Stimulated activated memory B cell treated with anti-CD40 and anti-IgM and Interleukin-4, amounts not matched to agents 10 μg/mL and 1 μg/mL and 100 μg/mL, for 72 hours (primary cell): ENCODE measurements around the gene CUTA.

Experiments used
- ATAC-seq: fragments of 150-1000 bp; cut with Tn5 transposase; 2 replicates; pipeline ENCODE4 v1.10.0; 2021
- H3K27ac Mint-ChIP-seq: one replicate; pipeline ENCODE4 v1.8.0; 2022; ENCODE audit warnings: mild to moderate bottlenecking, mixed read lengths
- H3K27me3 Mint-ChIP-seq: one replicate; pipeline ENCODE4 v1.8.0; 2022; ENCODE audit warnings: mixed read lengths
- H3K36me3 Mint-ChIP-seq: one replicate; pipeline ENCODE4 v1.8.0; 2022; ENCODE audit warnings: mixed read lengths
- H3K4me1 Mint-ChIP-seq: one replicate; pipeline ENCODE4 v1.8.0; 2022; ENCODE audit warnings: mixed read lengths
- H3K4me3 Mint-ChIP-seq: one replicate; pipeline ENCODE4 v1.8.0; 2022; ENCODE audit warnings: mild to moderate bottlenecking, moderate library complexity, mixed read lengths
- H3K9me3 Mint-ChIP-seq: one replicate; pipeline ENCODE4 v1.8.0; 2022; ENCODE audit warnings: mixed read lengths

CUTA gene

GRCh38 chr6:33419580-33420490, 1.9 kb upstream of the CUTA start, which contains the start of gene SYNGAP1:
Gene SYNGAP1, plus strand, starts transcription at chr6:33420065. Its CDS starts 200 bp downstream, at chr6:33420265.
- Mint-ChIP-seq H3K36me3 (peaks cover 12% of the 10 kb centered on the region), H3K27ac (peak within 1 kb of the TSS; percentile 98), H3K27me3 (no peaks in the 10 kb centered on the region), H3K9me3 (no peaks in the 10 kb centered on the region), H3K4me3 (peak within 1 kb of the TSS; percentile 1), H3K4me1 (peaks cover 52% of the 10 kb centered on the region)
- ATAC-seq: no peak

GRCh38 chr6:33418690-33419291, 884 bp upstream of the CUTA start:
- Mint-ChIP-seq H3K27me3 (no peaks in the 10 kb centered on the region), H3K36me3 (peaks cover 23% of the 10 kb centered on the region), H3K27ac (peak overlapping the region; percentile 98), H3K4me3 (peak overlapping the region; percentile 98), H3K4me1 (peaks cover 52% of the 10 kb centered on the region), H3K9me3 (no peaks in the 10 kb centered on the region)
- ATAC-seq: no peak

- H3K36me3 Mint-ChIP-seq: peaks cover 34% of the 10 kb centered on the region
- peaks cover 66% of the 10 kb centered on the region for H3K4me1 Mint-ChIP-seq
- peak overlapping the region; percentile 98 for H3K4me3 Mint-ChIP-seq
- no peaks in the 10 kb centered on the region for H3K27me3 Mint-ChIP-seq
- peak overlapping the region; percentile 98 for H3K27ac Mint-ChIP-seq
- no peaks in the 10 kb centered on the region for H3K9me3 Mint-ChIP-seq
- ATAC-seq: no peak
Measured at GRCh38 chr6:33417128-33417902, 592 bp downstream of the CUTA start.

GRCh38 chr6:33416386-33417127, 1.4 kb downstream of the CUTA start:
- Mint-ChIP-seq H3K4me3 (peak overlapping the region; percentile 98), H3K27me3 (no peaks in the 10 kb centered on the region), H3K4me1 (peaks cover 74% of the 10 kb centered on the region), H3K36me3 (peaks cover 34% of the 10 kb centered on the region), H3K27ac (peak overlapping the region; percentile 98), H3K9me3 (no peaks in the 10 kb centered on the region)
- peak; percentile 1 for ATAC-seq

GRCh38 chr6:33415831-33416230, 2.1 kb downstream of the CUTA start:
- Mint-ChIP-seq H3K27ac (peak overlapping the region; percentile 98), H3K27me3 (no peaks in the 10 kb centered on the region), H3K4me1 (peaks cover 78% of the 10 kb centered on the region), H3K4me3 (peak overlapping the region; percentile 98), H3K9me3 (no peaks in the 10 kb centered on the region), H3K36me3 (peaks cover 34% of the 10 kb centered on the region)
- ATAC-seq: no peak

- Mint-ChIP-seq H3K4me3 (peak overlapping the region; percentile 98), H3K27ac (peak overlapping the region; percentile 98), H3K36me3 (peaks cover 34% of the 10 kb centered on the region), H3K27me3 (no peaks in the 10 kb centered on the region), H3K4me1 (peaks cover 83% of the 10 kb centered on the region), H3K9me3 (no peaks in the 10 kb centered on the region)
- no peak for ATAC-seq
Measured at GRCh38 chr6:33414592-33415271, 3.2 kb downstream of the CUTA start.

GRCh38 chr6:33413241-33414120, 4.4 kb downstream of the CUTA start:
- H3K27ac Mint-ChIP-seq: peak overlapping the region; percentile 98
- no peaks in the 10 kb centered on the region for H3K9me3 Mint-ChIP-seq
- peaks cover 80% of the 10 kb centered on the region for H3K4me1 Mint-ChIP-seq
- ATAC-seq: no peak
- H3K36me3 Mint-ChIP-seq: peaks cover 34% of the 10 kb centered on the region
- no peak overlapping the region for H3K4me3 Mint-ChIP-seq
- H3K27me3 Mint-ChIP-seq: no peaks in the 10 kb centered on the region

GRCh38 chr6:33412140-33413009, 5.5 kb downstream of the CUTA start:
- H3K9me3 Mint-ChIP-seq: no peaks in the 10 kb centered on the region
- H3K36me3 Mint-ChIP-seq: peaks cover 34% of the 10 kb centered on the region
- ATAC-seq: no peak
- H3K27me3 Mint-ChIP-seq: no peaks in the 10 kb centered on the region
- peak overlapping the region; percentile 47 for H3K4me3 Mint-ChIP-seq
- peak overlapping the region; percentile 98 for H3K27ac Mint-ChIP-seq
- peaks cover 73% of the 10 kb centered on the region for H3K4me1 Mint-ChIP-seq

- Mint-ChIP-seq H3K9me3 (no peaks in the 10 kb centered on the region), H3K27ac (peak overlapping the region; percentile 98), H3K36me3 (peaks cover 34% of the 10 kb centered on the region), H3K4me1 (peaks cover 66% of the 10 kb centered on the region), H3K4me3 (peak overlapping the region; percentile 78), H3K27me3 (no peaks in the 10 kb centered on the region)
- ATAC-seq: no peak
Measured at GRCh38 chr6:33411632-33412005, 6.3 kb downstream of the CUTA start.

- Mint-ChIP-seq H3K9me3 (no peaks in the 10 kb centered on the region), H3K4me1 (peaks cover 59% of the 10 kb centered on the region), H3K36me3 (peaks cover 33% of the 10 kb centered on the region), H3K4me3 (peak within 1 kb of the TSS; percentile 83), H3K27ac (peak within 1 kb of the TSS; percentile 98), H3K27me3 (no peaks in the 10 kb centered on the region)
- ATAC-seq: peak; percentile 74
Measured at GRCh38 chr6:33410711-33411631, 6.9 kb downstream of the CUTA start, which contains the start of gene PHF1. Gene PHF1, plus strand, starts transcription at chr6:33411014. Its CDS starts 1,250 bp downstream, at chr6:33412264.

- H3K4me1 Mint-ChIP-seq: peaks cover 57% of the 10 kb centered on the region
- peak overlapping the region; percentile 83 for H3K4me3 Mint-ChIP-seq
- H3K36me3 Mint-ChIP-seq: peaks cover 25% of the 10 kb centered on the region
- H3K27me3 Mint-ChIP-seq: no peaks in the 10 kb centered on the region
- peak overlapping the region; percentile 98 for H3K27ac Mint-ChIP-seq
- no peaks in the 10 kb centered on the region for H3K9me3 Mint-ChIP-seq
- peak; percentile 93 for ATAC-seq
Measured at GRCh38 chr6:33410050-33410710, 7.7 kb downstream of the CUTA start.
